ENCODE results near the gene VWA7.
A peak's percentile ranks its signal among the peaks of the same experiment; 100 is the strongest.

The VWA7 gene

DNA sequence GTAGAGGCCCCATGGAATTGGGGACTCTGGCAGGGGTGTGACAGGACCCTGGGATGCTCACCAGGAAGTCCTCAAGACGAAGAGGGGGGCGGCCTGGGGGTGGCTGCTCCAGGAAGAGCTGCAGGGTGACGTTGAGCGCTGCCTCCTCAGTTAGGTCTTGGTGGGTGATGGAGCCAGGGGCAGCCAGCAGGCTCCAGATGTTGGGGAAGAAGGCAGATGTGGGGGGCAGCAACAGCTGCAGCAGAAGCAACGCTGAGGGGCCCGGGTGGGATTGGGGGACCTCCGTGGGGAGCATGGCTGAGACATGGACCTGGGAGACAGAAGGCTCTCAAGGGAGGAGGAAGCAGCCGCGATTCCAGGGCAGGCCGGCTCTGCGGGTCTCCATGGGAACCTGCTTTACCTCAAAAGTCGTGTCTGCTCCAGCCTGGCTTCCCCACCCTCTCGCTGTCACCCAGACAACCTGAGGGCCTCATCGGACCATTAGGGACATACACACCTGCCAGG, 591 bp downstream of the VWA7 start:
- no peak for TF ChIP-seq BCL6B (tag by site-specific recombination; IDR thresholded peaks at IDR 0.05)
- TF ChIP-seq, protein P1, sequence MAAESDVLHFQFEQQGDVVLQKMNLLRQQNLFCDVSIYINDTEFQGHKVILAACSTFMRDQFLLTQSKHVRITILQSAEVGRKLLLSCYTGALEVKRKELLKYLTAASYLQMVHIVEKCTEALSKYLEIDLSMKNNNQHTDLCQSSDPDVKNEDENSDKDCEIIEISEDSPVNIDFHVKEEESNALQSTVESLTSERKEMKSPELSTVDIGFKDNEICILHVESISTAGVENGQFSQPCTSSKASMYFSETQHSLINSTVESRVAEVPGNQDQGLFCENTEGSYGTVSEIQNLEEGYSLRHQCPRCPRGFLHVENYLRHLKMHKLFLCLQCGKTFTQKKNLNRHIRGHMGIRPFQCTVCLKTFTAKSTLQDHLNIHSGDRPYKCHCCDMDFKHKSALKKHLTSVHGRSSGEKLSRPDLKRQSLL (tag by site-specific recombination; IDR thresholded peaks at IDR 0.05) = peak; percentile 80
- TF ChIP-seq ZNF629 (tag by site-specific recombination; IDR thresholded peaks at IDR 0.05) = no peak
- TF ChIP-seq ZNF157 (tag by site-specific recombination; IDR thresholded peaks at IDR 0.05) = no peak
- Histone ChIP-seq H3K36me3 (ENCODE audit: control insufficient read depth in 2 of 2, insufficient read depth in 1 of 2, low read length in 2 of 2) (peaks cover 0 to 35% of the 10 kb centered on the region in 2 experiments; a peak in 2 of 3 replicates), H3K4me1 (ENCODE audit: control insufficient read depth, insufficient read depth, low read length) (peaks cover 4% of the 10 kb centered on the region), H3K9me3 (ENCODE audit: control insufficient read depth, insufficient read depth, low read depth, low read length) (no peaks in the 10 kb centered on the region), H3K4me3 (ENCODE audit: low read depth, low read length) (peak overlapping the region; percentile 21), H3K27ac (ENCODE audit: extremely low read depth, low read depth, low read length) (no peak overlapping the region)
- POLR2A ChIA-PET = interaction anchor here (0.6 to 3.3 kb wide), 7 partner anchors 15 to 51 kb away, joined by 3 to 38 read pairs (median 5); partner anchors contain the start of genes CLIC1, HSPA1B, LSM2 and VARS1
- CTCF ChIA-PET = interaction anchor here (5.1 kb wide), 1 partner anchor 14 kb away, joined by 28 read pairs; no protein-coding TSS in a partner anchor

DNA sequence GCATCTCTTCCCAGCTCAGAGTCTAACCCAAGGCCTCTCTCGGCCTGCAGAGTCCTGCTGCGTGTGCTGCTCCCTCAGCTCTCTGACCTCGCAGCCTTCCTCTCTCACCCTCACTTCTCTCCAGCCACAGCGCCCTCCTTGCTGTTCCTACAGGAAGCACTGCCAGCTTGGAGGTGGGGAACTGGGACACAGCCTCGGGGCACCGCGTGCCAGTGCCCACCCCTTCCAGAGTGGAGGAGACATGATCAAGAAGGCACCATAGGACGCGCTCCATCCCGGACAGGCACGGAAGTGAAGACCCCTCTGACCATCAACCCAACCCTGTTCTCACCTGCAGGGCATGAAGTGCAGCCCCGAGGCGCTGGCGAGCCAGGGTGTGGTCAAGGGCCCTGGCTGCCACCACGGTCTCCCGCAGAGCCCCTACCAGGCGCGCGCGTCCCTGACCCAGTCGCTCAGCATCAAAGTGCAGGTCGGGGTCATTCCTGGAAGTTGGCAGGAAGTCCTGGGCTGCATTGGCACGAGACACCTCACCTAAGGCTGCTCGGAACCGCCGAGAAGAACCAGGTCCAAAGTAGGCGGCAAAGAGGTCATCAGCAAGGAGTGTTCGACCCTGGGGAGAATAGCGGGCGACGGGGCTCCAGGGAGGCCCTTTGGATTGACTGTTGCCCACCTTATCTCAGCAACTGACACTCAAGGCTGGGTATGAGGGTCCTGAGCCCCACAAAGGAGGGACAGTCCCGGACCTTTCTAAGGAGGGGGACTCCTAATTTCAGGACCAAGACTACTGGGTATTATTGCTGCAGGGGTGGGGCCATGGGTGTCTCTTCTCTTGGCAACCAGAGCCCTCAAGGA, 1.3 kb downstream of the VWA7 start:
- H3K27ac ChIP-seq (ENCODE audit: extremely low read depth, low read depth, low read length) = no peak overlapping the region
- peaks cover 4% of the 10 kb centered on the region for H3K4me1 ChIP-seq (ENCODE audit: control insufficient read depth, insufficient read depth, low read length)
- peaks cover 0 to 28% of the 10 kb centered on the region in 2 experiments; a peak in 2 of 3 replicates for H3K36me3 ChIP-seq (ENCODE audit: control insufficient read depth in 2 of 2, insufficient read depth in 1 of 2, low read length in 2 of 2)
- no peak overlapping the region for H3K4me3 ChIP-seq (ENCODE audit: low read depth, low read length)
- ChIA-PET CTCF (interaction anchor here (0.5 to 3.2 kb wide), 5 partner anchors 13 to 176 kb away, joined by 3 to 17 read pairs (median 4); no protein-coding TSS in a partner anchor), POLR2A (interaction anchor here (0.6 to 7.2 kb wide), 8 partner anchors 23 to 148 kb away, joined by 3 to 48 read pairs (median 4); partner anchors contain the start of genes ABHD16A, HSPA1A, HSPA1B and HSPA1L)
- TF ChIP-seq, protein P2, sequence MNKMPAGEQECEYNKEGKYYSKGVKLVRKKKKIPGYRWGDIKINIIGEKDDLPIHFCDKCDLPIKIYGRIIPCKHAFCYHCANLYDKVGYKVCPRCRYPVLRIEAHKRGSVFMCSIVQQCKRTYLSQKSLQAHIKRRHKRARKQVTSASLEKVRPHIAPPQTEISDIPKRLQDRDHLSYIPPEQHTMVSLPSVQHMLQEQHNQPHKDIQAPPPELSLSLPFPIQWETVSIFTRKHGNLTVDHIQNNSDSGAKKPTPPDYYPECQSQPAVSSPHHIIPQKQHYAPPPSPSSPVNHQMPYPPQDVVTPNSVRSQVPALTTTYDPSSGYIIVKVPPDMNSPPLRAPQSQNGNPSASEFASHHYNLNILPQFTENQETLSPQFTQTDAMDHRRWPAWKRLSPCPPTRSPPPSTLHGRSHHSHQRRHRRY (tag by site-specific recombination; IDR thresholded peaks at IDR 0.05) = no peak
- TF ChIP-seq KLF17 (tag by site-specific recombination; IDR thresholded peaks at IDR 0.05) (no peak), KLF8 (tag by site-specific recombination; IDR thresholded peaks at IDR 0.05) (no peak), RBAK (tag by site-specific recombination; IDR thresholded peaks at IDR 0.05) (no peak), ZNF658 (tag by site-specific recombination; IDR thresholded peaks at IDR 0.05) (no peak), ZNF2 (tag by site-specific recombination; IDR thresholded peaks at IDR 0.05) (no peak), ZNF664 (tag by site-specific recombination; IDR thresholded peaks at IDR 0.05) (no peak), ZNF791 (tag by site-specific recombination; IDR thresholded peaks at IDR 0.05) (no peak)
- no peaks in the 10 kb centered on the region for H3K9me3 ChIP-seq (ENCODE audit: control insufficient read depth, insufficient read depth, low read depth, low read length)

GRCh38 chr6:31775184-31775583, 1.9 kb downstream of the VWA7 start:
- CTCF ChIA-PET = interaction anchor here (0.5 to 3.2 kb wide), 7 partner anchors 12 to 272 kb away, joined by 3 to 17 read pairs (median 4); no protein-coding TSS in a partner anchor
- Histone ChIP-seq H3K4me3 (ENCODE audit: low read depth, low read length) (no peak overlapping the region), H3K4me1 (ENCODE audit: control insufficient read depth, insufficient read depth, low read length) (peaks cover 4% of the 10 kb centered on the region), H3K9me3 (ENCODE audit: control insufficient read depth, insufficient read depth, low read depth, low read length) (no peaks in the 10 kb centered on the region), H3K36me3 (ENCODE audit: control insufficient read depth in 2 of 2, insufficient read depth in 1 of 2, low read length in 2 of 2) (peaks cover 0 to 21% of the 10 kb centered on the region in 2 experiments; a peak in 2 of 3 replicates), H3K27ac (ENCODE audit: extremely low read depth, low read depth, low read length) (no peak overlapping the region)
- peak; percentile 47; the same call in 1 of the 2 replicates for TF ChIP-seq KLF1 (tag by site-specific recombination; IDR thresholded peaks at IDR 0.05)
- no peak for TF ChIP-seq ZNF629 (tag by site-specific recombination; IDR thresholded peaks at IDR 0.05)
- no peak for TF ChIP-seq ZNF777 (tag by site-specific recombination; IDR thresholded peaks at IDR 0.05; ENCODE audit: borderline replicate concordance)
- no peak for TF ChIP-seq MZF1 (tag by site-specific recombination; IDR thresholded peaks at IDR 0.05; ENCODE audit: borderline replicate concordance)
- no peak for TF ChIP-seq TRIM28 (IDR thresholded peaks at IDR 0.05; ENCODE audit: borderline replicate concordance, low read length)
- no peak for TF ChIP-seq ZNF394 (tag by site-specific recombination; IDR thresholded peaks at IDR 0.05; ENCODE audit: borderline replicate concordance)
- no peak for TF ChIP-seq WT1 (tag by site-specific recombination; IDR thresholded peaks at IDR 0.05)
- no peak for TF ChIP-seq ZNF549 (tag by site-specific recombination; IDR thresholded peaks at IDR 0.05)
- POLR2A ChIA-PET = interaction anchor here (0.6 to 7.2 kb wide), 10 partner anchors 22 to 149 kb away, joined by 3 to 48 read pairs (median 3); partner anchors contain the start of genes ABHD16A, HSPA1A, HSPA1B and HSPA1L
